GM19025 (cell line): ENCODE results near the gene GCNT1.
"Not testable (repeated sequence)": the region's sequence is repeated elsewhere in the genome, so short reads cannot be mapped to it uniquely, and the experiment has no call there.

Experiments
- ATAC-seq: cut with Tn5 transposase; IDR thresholded peaks from one replicate; pipeline ENCODE4 v1.9.1; 2021; ENCODE audit warnings: mild to moderate bottlenecking, low read depth, moderate library complexity; ENCODE audit not compliant: unreplicated experiment

The GCNT1 gene

DNA sequence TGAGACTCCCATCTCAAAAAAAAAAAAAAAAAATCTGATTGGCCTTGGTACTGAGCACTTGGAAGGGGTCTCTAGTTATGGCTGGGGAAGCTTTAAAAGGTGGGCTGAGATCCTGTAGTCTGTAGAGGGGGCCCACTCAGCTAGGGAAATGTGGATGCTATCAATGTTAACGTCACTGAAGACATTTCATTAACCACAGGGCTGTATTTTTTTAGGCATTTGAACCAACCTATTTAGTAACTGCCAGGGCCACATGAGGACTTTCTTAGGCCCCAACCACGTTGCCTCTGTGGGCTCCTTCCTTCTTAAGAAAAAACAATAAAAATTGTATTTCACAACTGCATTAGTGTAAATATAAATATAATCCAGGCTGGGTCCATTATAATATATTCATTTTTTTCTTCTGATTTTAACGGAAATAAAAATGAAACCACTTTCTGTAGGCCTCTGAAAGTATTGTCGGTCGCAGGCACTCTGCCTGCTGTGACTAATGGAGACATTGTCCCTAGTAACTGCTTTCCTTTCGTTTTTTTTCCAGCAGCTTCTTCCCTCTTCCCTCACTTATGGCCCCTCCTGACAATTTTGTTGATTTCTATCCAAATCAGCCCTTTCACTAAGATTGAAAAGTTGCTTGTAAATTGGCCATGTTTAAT is 71.6 kb downstream of the GCNT1 start:
- ATAC-seq, result no peak

DNA sequence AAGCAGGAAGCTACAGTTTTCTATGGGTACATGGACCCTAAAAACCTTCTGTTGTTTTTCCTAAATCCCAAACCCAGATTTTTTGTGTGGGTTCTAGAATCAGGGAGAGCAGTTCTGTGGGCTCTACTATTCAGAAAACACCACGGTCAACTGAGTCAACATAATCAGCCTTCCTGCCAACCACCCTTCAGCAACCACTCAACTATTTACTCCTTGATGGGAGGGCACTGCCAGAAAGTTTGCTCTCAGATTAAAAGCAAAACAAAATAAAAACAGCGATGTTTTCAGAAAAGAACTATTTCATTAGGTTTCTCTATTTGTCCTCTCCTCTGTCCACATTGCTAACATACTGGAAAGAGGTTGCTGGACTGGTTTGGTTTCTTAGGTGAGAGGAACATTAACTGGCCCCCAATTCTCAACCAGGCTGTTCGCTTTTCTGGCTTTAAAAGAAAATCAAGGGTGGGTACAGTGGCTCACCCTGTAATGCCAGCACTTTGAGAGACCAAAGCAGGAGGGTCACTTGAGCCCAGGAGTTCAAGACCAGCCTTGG is 72.3 kb downstream of the GCNT1 start:
- ATAC-seq, result no peak

DNA sequence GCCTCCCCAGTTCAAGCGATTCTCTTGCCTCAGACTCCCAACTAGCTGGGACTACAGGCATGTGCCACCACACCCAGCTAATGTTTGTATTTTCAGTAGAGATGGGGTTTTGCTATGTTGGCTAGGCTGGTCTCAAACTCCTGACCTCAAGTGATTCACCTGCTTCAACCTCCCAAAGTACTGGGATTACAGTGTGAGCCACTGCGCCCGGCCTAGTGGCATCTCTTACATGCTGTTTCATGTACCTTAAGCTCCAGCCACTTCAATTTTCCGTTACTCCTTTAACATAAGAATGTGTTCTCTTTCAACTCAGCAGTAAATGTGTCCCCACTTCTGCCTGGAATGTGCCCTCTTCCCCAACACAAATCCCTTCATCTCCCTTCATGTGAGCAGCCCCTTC is 73.9 kb downstream of the GCNT1 start:
- ATAC-seq, result not testable (repeated sequence)

DNA sequence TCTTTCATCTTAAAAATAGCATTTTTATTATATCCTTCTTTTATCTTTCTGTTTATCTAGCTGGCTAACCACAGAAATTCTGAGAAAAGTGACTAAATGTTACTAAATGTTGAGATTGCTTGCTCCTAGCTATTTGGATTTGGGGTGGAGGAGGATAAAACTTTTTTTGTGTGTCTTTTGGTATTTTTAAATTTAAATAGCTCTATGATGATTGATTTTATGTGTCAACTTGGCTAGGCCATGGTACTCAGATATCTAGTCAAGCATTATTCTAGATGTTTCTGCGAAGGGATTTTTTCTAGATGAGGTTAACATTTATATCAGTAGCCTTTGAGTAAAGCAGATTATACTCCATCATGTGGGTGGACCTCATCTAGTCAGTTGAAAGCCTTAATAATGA is 75.0 kb downstream of the GCNT1 start:
- no peak for ATAC-seq

DNA sequence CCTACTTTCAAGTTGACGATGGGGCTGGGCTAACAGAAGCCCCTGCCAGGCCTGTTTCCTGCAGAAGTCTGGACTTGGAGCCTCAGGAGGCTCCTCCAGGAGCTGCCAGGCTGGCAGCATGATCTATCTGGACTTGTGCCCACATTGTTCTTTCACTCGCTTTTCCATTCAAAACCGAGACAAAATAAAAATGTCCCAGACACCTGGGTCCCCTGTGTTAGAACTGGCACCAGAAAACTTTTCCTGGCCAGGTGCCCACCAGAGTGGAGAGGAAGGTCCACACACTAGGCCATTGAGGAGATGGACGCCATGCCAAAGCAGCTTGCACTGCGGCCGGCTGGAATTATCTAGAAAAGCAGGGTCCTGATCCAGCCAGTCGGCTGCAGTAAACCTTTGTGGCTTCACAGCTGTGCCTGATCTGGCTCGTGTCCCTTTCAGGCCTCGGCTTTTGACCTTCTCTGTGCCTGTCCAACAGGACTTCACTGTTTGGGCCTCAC is 78.2 kb downstream of the GCNT1 start:
- no peak for ATAC-seq

DNA sequence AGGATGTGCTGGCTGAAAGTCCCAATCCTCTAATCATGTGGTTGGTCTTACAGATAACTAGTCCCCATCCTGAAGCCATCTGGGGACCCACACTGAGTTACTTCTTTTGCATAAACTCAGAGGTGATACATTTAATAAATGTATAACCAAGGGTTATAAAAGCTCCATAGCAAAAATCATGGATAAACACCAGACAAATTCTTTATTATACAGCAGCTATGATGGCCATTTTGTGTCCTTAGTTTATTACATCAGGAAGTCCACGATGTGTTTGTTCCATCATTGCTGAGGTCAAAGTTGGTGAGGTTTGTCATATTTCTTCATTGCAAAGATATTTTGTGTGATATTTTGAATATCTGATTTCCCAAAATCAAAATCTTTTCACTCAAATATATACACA is 80.2 kb downstream of the GCNT1 start:
- no peak for ATAC-seq

DNA sequence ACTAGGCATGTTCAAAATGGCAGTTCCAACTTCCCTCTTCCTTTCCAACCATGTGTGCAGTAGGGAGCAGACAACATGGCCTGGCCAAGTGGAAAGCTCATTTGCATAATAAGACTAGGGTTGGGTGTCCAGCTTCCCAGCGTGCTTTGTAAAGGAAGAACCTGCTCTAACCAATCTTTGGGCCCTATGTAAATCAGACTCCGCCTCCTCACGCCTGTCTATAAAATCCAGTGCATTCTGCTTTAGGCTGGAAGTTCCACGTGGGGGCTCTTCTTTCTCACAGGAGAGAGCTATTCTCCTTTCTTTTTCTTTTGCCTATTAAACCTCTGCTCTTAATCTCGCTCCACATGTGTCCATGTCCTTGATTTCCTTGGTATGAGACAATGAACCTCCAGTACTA is 83.4 kb downstream of the GCNT1 start:
- ATAC-seq, result no peak

DNA sequence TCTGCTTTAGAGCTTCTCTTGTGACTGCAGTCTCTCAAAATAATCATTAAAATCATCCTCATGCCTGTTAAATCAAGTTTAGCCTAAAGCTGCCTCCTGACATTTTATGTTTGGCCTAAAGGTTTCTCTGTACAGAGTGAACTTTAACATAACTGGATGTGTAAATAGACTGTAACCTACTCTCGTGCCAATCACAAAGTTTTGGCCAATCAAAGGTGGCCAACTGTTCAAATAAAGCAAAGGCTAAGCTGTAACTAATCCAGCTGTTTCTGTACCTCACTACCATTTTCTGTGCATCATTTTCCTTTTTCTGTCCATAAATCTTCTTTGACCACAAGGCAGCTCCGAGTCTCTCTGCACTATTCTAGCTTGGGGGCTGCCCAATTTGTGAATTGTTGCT is 86.2 kb downstream of the GCNT1 start:
- ATAC-seq, result no peak

DNA sequence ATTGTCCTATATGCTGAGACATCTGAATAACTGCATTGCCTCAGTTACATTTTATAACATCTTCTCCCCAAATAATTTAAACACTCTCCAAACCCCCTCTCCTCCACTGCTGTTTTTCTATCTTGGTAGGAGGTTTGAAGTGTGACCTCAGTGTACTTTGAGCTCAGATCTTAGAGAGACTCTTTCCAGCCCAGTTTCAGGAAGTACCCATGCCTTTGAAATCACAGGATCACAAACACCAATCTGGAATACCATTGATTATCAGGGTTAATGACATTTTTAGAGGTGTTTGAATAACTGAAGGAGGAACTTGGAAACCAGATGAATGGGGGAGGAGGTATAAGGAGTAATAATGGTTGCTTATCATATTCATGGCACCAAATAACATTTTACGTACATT is 93.2 kb downstream of the GCNT1 start:
- ATAC-seq, result no peak

DNA sequence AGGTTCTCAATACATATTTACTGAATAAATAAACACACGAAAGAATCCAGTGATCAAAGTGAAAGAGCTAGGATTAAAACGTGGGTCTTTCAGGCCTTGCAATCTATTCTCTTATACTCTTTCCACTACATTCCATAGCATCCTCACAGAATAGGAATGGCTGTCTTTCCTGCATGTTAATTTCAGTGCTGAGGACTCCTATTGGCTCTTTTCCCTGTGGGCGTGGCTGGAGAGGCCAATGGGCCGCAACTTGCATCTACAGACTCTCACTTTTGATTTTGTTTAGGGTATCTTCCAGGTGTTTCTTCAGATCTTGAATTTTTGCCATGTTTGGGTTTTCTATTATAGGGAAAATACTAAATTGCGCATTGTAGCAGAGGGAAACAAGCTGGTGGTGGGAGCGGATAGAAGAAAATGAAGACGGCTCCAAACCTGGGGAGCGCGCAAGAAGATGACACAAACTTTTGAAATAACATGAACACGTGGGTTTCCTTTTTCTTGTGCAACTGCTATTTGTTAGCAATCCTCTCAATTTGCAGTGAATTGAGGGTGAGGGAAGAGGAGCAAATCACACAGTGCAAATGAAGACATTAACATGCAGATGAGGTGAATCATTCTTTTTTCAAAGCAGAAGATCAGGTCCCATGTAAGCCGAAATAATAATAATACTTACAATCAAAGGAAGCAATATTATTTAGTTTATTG is 93.9 kb downstream of the GCNT1 start:
- no peak for ATAC-seq

DNA sequence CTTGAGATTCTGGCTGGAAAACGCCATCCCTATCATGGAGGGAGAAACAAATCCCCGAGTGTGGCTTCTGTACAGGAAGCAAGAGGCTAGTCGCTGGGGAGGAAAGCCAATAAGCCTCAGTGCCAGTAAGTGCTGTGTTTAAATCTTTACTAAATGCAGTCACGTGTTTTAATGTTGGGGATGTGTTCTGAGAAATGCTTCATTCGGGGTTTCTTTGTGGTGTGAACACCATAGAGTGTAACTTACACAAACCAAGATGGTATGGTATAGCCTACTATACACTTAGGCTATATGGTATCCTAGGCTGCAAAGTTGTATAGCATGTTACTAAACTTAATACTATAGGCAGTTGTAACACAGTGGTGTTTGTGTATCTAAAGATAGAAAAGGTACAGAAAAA is 94.7 kb downstream of the GCNT1 start:
- no peak for ATAC-seq
